Stomach smooth muscle (tissue), 2 donors: ENCODE results near the gene GPRC5D.

Source experiments
- H3K27ac ChIP-seq: one replicate; pipeline ENCODE4 v1.7.0; 2013; ENCODE audit warnings: mild to moderate bottlenecking, low read length, inconsistent platforms
- H3K27me3 ChIP-seq, 2 donors: one replicate each; pipeline ENCODE4 v1.7.0; 2013; ENCODE audit warnings: low read length in 2 of 2; ENCODE audit not compliant: insufficient read depth in 2 of 2, control insufficient read depth in 1 of 2
- H3K36me3 ChIP-seq, 2 donors: one replicate each; pipeline ENCODE4 v1.7.0; 2013; ENCODE audit warnings: low read length in 2 of 2; ENCODE audit not compliant: control insufficient read depth in 2 of 2, insufficient read depth in 2 of 2
- H3K4me1 ChIP-seq: one replicate; pipeline ENCODE4 v1.7.0; 2013; ENCODE audit warnings: low read length; ENCODE audit not compliant: control insufficient read depth, insufficient read depth
- H3K4me3 ChIP-seq, 2 donors: one replicate each; pipeline ENCODE4 v1.7.0; 2013; ENCODE audit warnings: low read length in 2 of 2
- H3K9ac ChIP-seq, 2 donors: one replicate each; pipeline ENCODE4 v1.7.0; 2013; ENCODE audit warnings: low read length in 2 of 2, mild to moderate bottlenecking in 1 of 2
- H3K9me3 ChIP-seq, 2 donors: one replicate each; pipeline ENCODE4 v1.7.0; 2013; ENCODE audit warnings: low read length in 2 of 2; ENCODE audit not compliant: control insufficient read depth in 2 of 2
- donor health status: healthy.
- donor health status: Pancreatic carcinoma.

GPRC5D gene

DNA sequence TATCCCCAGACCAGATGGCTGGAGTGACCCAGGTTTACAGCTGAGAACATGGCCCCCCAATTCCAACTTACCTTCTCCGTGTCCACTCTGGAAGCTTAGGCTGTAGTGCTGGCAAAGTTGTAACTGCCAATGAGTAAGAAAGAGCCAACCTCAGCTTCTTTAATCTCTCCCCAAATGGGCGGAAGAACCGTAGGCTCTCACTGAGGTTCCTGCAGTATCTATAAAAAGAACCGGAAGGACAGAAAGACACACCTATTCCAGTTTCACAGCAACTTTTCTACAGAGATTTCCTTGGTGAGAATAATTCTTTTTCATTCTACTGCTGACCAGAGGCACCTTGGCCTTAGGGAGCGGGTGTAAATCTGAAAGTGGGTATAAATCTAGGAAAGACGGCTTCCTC, at the start of gene GPRC5D:
TSS of gene GPRC5D (minus strand) at position 135 of the 400 bp plus-strand sequence. CDS start 1,786 bp downstream, outside the sequence.
- Histone ChIP-seq H3K9ac (no peak within 1 kb of the TSS), H3K36me3 (peaks cover 3 to 4% of the 10 kb centered on the region in 2 donors), H3K4me3 (no peak within 1 kb of the TSS), H3K9me3 (no peaks in the 10 kb centered on the region), H3K4me1 (no peaks in the 10 kb centered on the region), H3K27me3 (no peaks in the 10 kb centered on the region), H3K27ac (no peak within 1 kb of the TSS)

DNA sequence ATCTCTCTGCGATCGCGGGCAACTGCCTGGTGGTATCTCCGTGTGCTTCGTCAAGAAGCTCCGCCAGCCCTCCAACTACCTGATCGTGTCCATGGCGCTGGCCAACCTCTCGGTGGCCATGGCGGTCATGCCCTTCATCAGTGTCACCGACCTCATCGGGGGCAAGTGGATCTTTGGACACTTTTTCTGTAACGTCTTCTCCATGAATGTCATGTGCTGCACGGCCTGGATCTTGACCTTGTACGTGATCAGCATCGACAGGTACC, 49.7 kb upstream of the GPRC5D start:
- Histone ChIP-seq H3K9ac (peak overlapping the region; percentile 74 to 75), H3K4me3 (peak overlapping the region; percentile 73 to 80), H3K27me3 (no peaks in the 10 kb centered on the region), H3K27ac (peak overlapping the region; percentile 76), H3K4me1 (peaks cover 24% of the 10 kb centered on the region), H3K36me3 (no peaks in the 10 kb centered on the region), H3K9me3 (no peaks in the 10 kb centered on the region)

DNA sequence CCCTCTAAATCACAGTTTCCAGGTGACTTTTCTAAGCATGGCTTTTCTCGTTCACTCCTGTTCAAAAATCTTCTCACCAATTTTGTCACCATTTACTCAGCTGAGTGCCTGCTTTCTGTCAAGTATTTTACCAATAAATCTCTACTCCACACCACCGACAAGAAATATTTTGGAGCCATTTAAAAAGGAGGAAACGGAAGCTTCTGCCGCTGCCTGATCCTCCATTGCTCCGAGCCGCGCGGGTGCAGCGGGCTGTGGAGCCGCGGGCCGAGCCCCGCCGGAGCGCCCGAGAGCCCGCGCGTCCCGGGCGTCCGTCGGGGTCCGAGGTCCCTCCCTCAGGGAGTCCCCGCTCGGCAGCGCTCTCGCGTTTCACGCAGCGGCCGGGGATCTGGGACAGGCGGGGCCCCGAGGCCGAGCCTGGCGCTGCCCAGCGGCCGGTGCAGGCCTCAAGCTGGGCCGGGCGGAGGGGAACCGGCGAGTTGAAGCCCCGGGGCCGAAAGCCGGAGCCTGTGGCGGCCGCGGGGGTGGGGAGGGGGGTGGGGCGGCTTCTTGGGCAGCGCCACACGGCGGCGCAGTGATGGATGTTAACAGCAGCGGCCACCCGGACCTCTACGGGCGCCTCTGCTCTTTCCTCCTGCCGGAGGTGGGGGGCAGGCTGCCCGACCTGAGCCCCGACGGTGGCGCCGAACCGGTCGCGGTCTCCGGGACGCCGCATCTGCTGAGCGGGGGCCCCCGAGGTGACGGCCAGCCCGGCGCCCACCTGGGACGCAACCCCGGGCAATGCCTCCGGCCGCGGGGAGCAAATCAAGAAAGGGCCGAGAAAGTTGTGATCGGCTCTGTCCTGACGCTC, 49.2 kb upstream of the GPRC5D start:
- Histone ChIP-seq H3K27ac (peak overlapping the region; percentile 76), H3K4me1 (peaks cover 24% of the 10 kb centered on the region), H3K27me3 (no peaks in the 10 kb centered on the region), H3K4me3 (peak overlapping the region; percentile 73 to 80), H3K9ac (peak overlapping the region; percentile 74 to 75), H3K36me3 (no peaks in the 10 kb centered on the region), H3K9me3 (no peaks in the 10 kb centered on the region)

DNA sequence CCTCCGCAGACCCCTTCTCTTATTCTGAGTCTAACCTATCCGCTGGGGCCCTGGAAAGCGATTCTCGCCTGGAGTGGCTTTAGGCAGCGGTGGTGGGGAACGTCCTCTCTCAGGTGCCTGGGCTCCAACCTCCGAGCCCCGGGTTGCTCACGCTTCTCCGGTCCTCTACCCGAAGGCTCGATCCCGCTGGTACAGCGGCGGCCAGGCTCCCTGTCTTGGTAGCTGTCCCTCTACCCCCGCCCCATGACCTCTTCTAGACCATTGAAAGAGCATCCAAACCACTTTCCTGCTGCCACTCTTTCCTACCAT, 48.6 kb upstream of the GPRC5D start:
- Histone ChIP-seq H3K4me1 (peaks cover 24% of the 10 kb centered on the region), H3K27me3 (no peaks in the 10 kb centered on the region), H3K36me3 (no peaks in the 10 kb centered on the region), H3K27ac (peak overlapping the region; percentile 76), H3K9me3 (no peaks in the 10 kb centered on the region), H3K9ac (peak overlapping the region; percentile 74 to 75), H3K4me3 (peak overlapping the region; percentile 73 to 80)

- Histone ChIP-seq H3K4me1 (peaks cover 24% of the 10 kb centered on the region), H3K9me3 (no peaks in the 10 kb centered on the region), H3K27ac (peak within 1 kb of the TSS; percentile 76)
These were observed 48.1 kb upstream of the GPRC5D start, which contains the start of gene HEBP1 for GRCh38 chr12:12999959-13000615. HEBP1 (minus strand) TSS chr12:13000265; CDS start chr12:13000114, 151 bp downstream.

GRCh38 chr12:12999271-12999958, 47.4 kb upstream of the GPRC5D start:
- Histone ChIP-seq H3K9ac (peak overlapping the region; percentile 84 to 87), H3K36me3 (no peaks in the 10 kb centered on the region), H3K27ac (peak overlapping the region; percentile 41), H3K4me3 (peak overlapping the region; percentile 92 to 97), H3K9me3 (no peaks in the 10 kb centered on the region), H3K4me1 (peaks cover 24% of the 10 kb centered on the region), H3K27me3 (no peaks in the 10 kb centered on the region)

More at GRCh38 chr12:12999959-13000615, 48.1 kb upstream of the GPRC5D start, which contains the start of gene HEBP1:
- no peaks in the 10 kb centered on the region for H3K27me3 ChIP-seq
- H3K4me3 ChIP-seq: peak within 1 kb of the TSS; percentile 92 to 97
- peak within 1 kb of the TSS; percentile 84 to 87 for H3K9ac ChIP-seq
- H3K36me3 ChIP-seq: no peaks in the 10 kb centered on the region

DNA sequence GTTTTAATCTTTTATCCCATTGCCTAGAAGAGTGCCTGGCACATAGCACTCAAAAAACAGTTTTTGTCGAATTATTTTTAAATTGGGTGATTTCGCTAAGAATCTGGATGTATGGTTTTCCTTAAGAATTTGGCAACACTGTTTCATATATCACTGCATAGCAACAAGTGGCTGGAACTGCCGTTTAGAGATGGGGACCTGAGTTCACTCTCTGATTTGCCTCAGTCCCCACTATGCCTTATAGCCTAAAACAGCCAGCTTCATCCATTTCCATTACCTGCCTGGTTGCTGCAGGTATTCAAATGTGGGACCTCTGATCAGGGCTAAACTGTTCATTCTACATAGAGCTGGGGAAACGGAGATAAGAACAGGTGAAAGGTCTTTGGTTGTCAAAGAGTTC, 46.3 kb upstream of the GPRC5D start:
- no peaks in the 10 kb centered on the region for H3K36me3 ChIP-seq
- H3K27me3 ChIP-seq: no peaks in the 10 kb centered on the region
- peaks cover 24% of the 10 kb centered on the region for H3K4me1 ChIP-seq
- H3K9me3 ChIP-seq: no peaks in the 10 kb centered on the region
- no peak overlapping the region for H3K27ac ChIP-seq
- H3K9ac ChIP-seq: no peak overlapping the region
- H3K4me3 ChIP-seq: no peak overlapping the region

DNA sequence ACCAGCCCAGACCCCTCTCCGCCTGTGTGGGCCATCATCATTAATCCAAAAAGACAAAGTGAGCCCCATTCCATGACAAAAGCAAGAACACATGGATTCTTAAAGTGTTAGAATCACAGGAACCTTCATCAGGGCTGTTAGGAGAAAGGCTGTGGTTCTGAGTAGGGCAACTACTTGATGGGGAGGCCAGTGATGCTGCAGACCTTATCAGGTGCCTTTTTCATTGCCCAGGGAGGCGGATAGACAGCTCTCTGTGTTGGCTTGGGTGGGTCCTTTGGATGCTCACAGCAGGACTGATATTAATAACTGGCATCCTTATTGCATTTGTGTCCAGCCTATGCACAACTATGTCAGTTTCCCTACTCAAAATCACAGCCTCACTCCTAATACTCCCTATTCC, 45.8 kb upstream of the GPRC5D start:
- Histone ChIP-seq H3K27me3 (no peaks in the 10 kb centered on the region), H3K9me3 (no peaks in the 10 kb centered on the region), H3K4me1 (peaks cover 24% of the 10 kb centered on the region), H3K27ac (no peak overlapping the region), H3K36me3 (no peaks in the 10 kb centered on the region), H3K9ac (no peak overlapping the region), H3K4me3 (no peak overlapping the region)

GRCh38 chr12:12997156-12997555, 45.2 kb upstream of the GPRC5D start:
- H3K9ac ChIP-seq: no peak overlapping the region
- no peak overlapping the region for H3K27ac ChIP-seq
- no peaks in the 10 kb centered on the region for H3K27me3 ChIP-seq
- H3K36me3 ChIP-seq: no peaks in the 10 kb centered on the region
- H3K4me3 ChIP-seq: no peak overlapping the region
- H3K4me1 ChIP-seq: peaks cover 24% of the 10 kb centered on the region
- no peaks in the 10 kb centered on the region for H3K9me3 ChIP-seq

DNA sequence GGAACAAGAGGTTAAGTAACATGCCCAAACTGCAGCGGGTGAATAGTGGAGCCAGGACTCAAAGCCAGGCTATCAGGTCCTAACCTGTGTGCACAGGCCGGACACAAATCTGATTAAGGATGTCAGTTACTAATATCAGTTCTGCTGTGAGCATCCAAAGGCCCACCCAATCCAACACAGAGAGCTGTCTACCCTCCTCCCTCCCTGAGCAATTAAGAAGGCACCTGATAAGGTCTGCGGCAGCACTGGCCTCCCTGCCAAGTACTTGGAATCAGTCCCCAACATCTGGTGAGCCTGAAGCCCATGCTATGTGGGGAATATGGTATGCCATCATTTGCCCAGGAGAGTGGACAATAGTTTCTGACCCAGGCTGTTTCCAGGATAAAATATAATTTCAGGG, 44.2 kb upstream of the GPRC5D start:
- no peak overlapping the region for H3K4me3 ChIP-seq
- no peak overlapping the region for H3K27ac ChIP-seq
- H3K9me3 ChIP-seq: no peaks in the 10 kb centered on the region
- no peak overlapping the region for H3K9ac ChIP-seq
- H3K4me1 ChIP-seq: peaks cover 20% of the 10 kb centered on the region
- H3K27me3 ChIP-seq: no peaks in the 10 kb centered on the region
- H3K36me3 ChIP-seq: no peaks in the 10 kb centered on the region
